GM18873 (cell line): ENCODE measurements around the gene YPEL3.

ENCODE experiments used
- ATAC-seq: cut with Tn5 transposase; IDR thresholded peaks from one replicate; pipeline ENCODE4 v1.9.1; 2021; ENCODE audit warnings: mild to moderate bottlenecking, moderate library complexity, moderate number of reproducible peaks; ENCODE audit not compliant: unreplicated experiment, low FRiP score

YPEL3 gene

GRCh38 chr16:30091474-30092372, 4.3 kb downstream of the YPEL3 start, which contains the start of gene TBX6:
TSS of gene TBX6 (minus strand) at chr16:30091924. CDS start at chr16:30091193, 731 bp downstream.
- peak; percentile 56 for ATAC-seq

- no peak for ATAC-seq
These were observed 5.2 kb downstream of the YPEL3 start for GRCh38 chr16:30090610-30091331.

- no peak for ATAC-seq
These were observed 7.0 kb downstream of the YPEL3 start for GRCh38 chr16:30088832-30089624.

- no peak for ATAC-seq
These were observed 7.7 kb downstream of the YPEL3 start for GRCh38 chr16:30088237-30088831.

GRCh38 chr16:30087181-30087898, 8.7 kb downstream of the YPEL3 start:
- no peak for ATAC-seq

GRCh38 chr16:30086291-30087140, 9.5 kb downstream of the YPEL3 start:
- ATAC-seq: no peak

GRCh38 chr16:30085820-30086219, 10.2 kb downstream of the YPEL3 start:
- no peak for ATAC-seq

- no peak for ATAC-seq
These were observed 10.8 kb downstream of the YPEL3 start for GRCh38 chr16:30085247-30085646.

GRCh38 chr16:30084816-30085159, 11.2 kb downstream of the YPEL3 start:
- ATAC-seq: no peak

- ATAC-seq: no peak
These were observed 11.8 kb downstream of the YPEL3 start for GRCh38 chr16:30084096-30084815.

- no peak for ATAC-seq
These were observed 12.6 kb downstream of the YPEL3 start for GRCh38 chr16:30083216-30084055.

GRCh38 chr16:30082545-30083090, 13.4 kb downstream of the YPEL3 start:
- ATAC-seq: no peak

GRCh38 chr16:30079480-30079879, 16.5 kb downstream of the YPEL3 start:
- no peak for ATAC-seq

GRCh38 chr16:30078744-30079143, 17.3 kb downstream of the YPEL3 start:
- no peak for ATAC-seq

- no peak for ATAC-seq
These were observed 18.4 kb downstream of the YPEL3 start for GRCh38 chr16:30077656-30078055.

- ATAC-seq: no peak
These were observed 19.7 kb downstream of the YPEL3 start for GRCh38 chr16:30076276-30076791.
